NAMALWA (cell line): ENCODE data around the gene LDLRAD4.
"Not testable (repeated sequence)": the region's sequence is repeated elsewhere in the genome, so short reads cannot be mapped to it uniquely, and the experiment has no call there.

Experiments
- DNase-seq: peaks from one replicate; pipeline ENCODE4 v3.0.0-alpha.2; 2015; ENCODE audit warnings: low spot score

Gene LDLRAD4

GRCh38 chr18:13489303-13489702, 270.7 kb downstream of the LDLRAD4 start:
- not testable (repeated sequence) for DNase-seq

- DNase-seq, result no peak
These were observed 272.6 kb downstream of the LDLRAD4 start for GRCh38 chr18:13491138-13491537.

GRCh38 chr18:13492314-13492713, 273.8 kb downstream of the LDLRAD4 start:
- DNase-seq, result no peak

- no peak for DNase-seq
These were observed 274.5 kb downstream of the LDLRAD4 start for GRCh38 chr18:13493079-13493478.

- DNase-seq, result no peak
These were observed 275.2 kb downstream of the LDLRAD4 start for GRCh38 chr18:13493725-13494124.

- no peak for DNase-seq
These were observed 276.4 kb downstream of the LDLRAD4 start for GRCh38 chr18:13494871-13495445.

- no peak for DNase-seq
These were observed 277.4 kb downstream of the LDLRAD4 start for GRCh38 chr18:13495961-13496360.

- no peak for DNase-seq
These were observed 278.2 kb downstream of the LDLRAD4 start for GRCh38 chr18:13496691-13497281.

- no peak for DNase-seq
These were observed 281.2 kb downstream of the LDLRAD4 start for GRCh38 chr18:13499803-13500202.

GRCh38 chr18:13500227-13500865, 281.8 kb downstream of the LDLRAD4 start:
- no peak for DNase-seq

GRCh38 chr18:13500869-13501542, 282.4 kb downstream of the LDLRAD4 start:
- no peak for DNase-seq

GRCh38 chr18:13501543-13501887, 283.0 kb downstream of the LDLRAD4 start:
- no peak for DNase-seq

- peak; percentile 11 for DNase-seq
These were observed 283.3 kb downstream of the LDLRAD4 start for GRCh38 chr18:13501891-13502290.

GRCh38 chr18:13502585-13502984, 284.0 kb downstream of the LDLRAD4 start:
- no peak for DNase-seq

- DNase-seq, result no peak
These were observed 285.3 kb downstream of the LDLRAD4 start for GRCh38 chr18:13503836-13504235.

GRCh38 chr18:13505780-13506345, 287.3 kb downstream of the LDLRAD4 start:
- no peak for DNase-seq

- DNase-seq, result no peak
These were observed 292.0 kb downstream of the LDLRAD4 start for GRCh38 chr18:13510594-13510993.

- DNase-seq, result no peak
These were observed 293.5 kb downstream of the LDLRAD4 start for GRCh38 chr18:13511961-13512577.

- DNase-seq, result no peak
These were observed 294.5 kb downstream of the LDLRAD4 start for GRCh38 chr18:13513021-13513420.

- no peak for DNase-seq
These were observed 294.9 kb downstream of the LDLRAD4 start for GRCh38 chr18:13513481-13513880.

- no peak for DNase-seq
These were observed 296.0 kb downstream of the LDLRAD4 start for GRCh38 chr18:13514558-13514957.

- no peak for DNase-seq
These were observed 298.3 kb downstream of the LDLRAD4 start for GRCh38 chr18:13516855-13517254.
